ENCODE data around the gene C1orf21.

C1orf21 gene

GRCh38 chr1:184387476-184388318, 868 bp downstream of the C1orf21 start:
- DNase-seq: peak in 1 of 2 experiments; percentile 37

- DNase-seq: peak in 1 of 2 experiments; percentile 37
These were observed 1.6 kb downstream of the C1orf21 start for GRCh38 chr1:184388319-184388889.

GRCh38 chr1:184388971-184389370, 2.1 kb downstream of the C1orf21 start:
- DNase-seq: no peak

- no peak for DNase-seq
These were observed 2.6 kb downstream of the C1orf21 start for GRCh38 chr1:184389446-184389845.

GRCh38 chr1:184390889-184391288, 4.1 kb downstream of the C1orf21 start:
- no peak for DNase-seq

- no peak for DNase-seq
These were observed 5.2 kb downstream of the C1orf21 start for GRCh38 chr1:184392067-184392466.

- DNase-seq: no peak
These were observed 6.1 kb downstream of the C1orf21 start for GRCh38 chr1:184392779-184393522.

- DNase-seq: no peak
These were observed 7.1 kb downstream of the C1orf21 start for GRCh38 chr1:184393962-184394361.

GRCh38 chr1:184395370-184395769, 8.5 kb downstream of the C1orf21 start:
- no peak for DNase-seq

- DNase-seq: no peak
These were observed 9.2 kb downstream of the C1orf21 start for GRCh38 chr1:184395937-184396480.

- no peak for DNase-seq
These were observed 12.5 kb downstream of the C1orf21 start for GRCh38 chr1:184399192-184399847.

GRCh38 chr1:184403961-184404726, 17.3 kb downstream of the C1orf21 start:
- DNase-seq: no peak

- no peak for DNase-seq
These were observed 17.8 kb downstream of the C1orf21 start for GRCh38 chr1:184404727-184405027.

- DNase-seq: no peak
These were observed 18.4 kb downstream of the C1orf21 start for GRCh38 chr1:184405094-184405800.

- DNase-seq: no peak
These were observed 18.9 kb downstream of the C1orf21 start for GRCh38 chr1:184405801-184406142.

GRCh38 chr1:184406479-184406878, 19.6 kb downstream of the C1orf21 start:
- DNase-seq: no peak

GRCh38 chr1:184407816-184408510, 21.1 kb downstream of the C1orf21 start:
- DNase-seq: no peak

- no peak for DNase-seq
These were observed 21.8 kb downstream of the C1orf21 start for GRCh38 chr1:184408580-184408979.

- no peak for DNase-seq
These were observed 22.2 kb downstream of the C1orf21 start for GRCh38 chr1:184409011-184409410.

- DNase-seq: no peak
These were observed 25.6 kb downstream of the C1orf21 start for GRCh38 chr1:184412472-184412871.

- no peak for DNase-seq
These were observed 29.7 kb downstream of the C1orf21 start for GRCh38 chr1:184416481-184416880.
